ENCODE results near the gene RALBP1.
"Not testable (repeated sequence)": the region's sequence is repeated elsewhere in the genome, so short reads cannot be mapped to it uniquely, and the experiment has no call there.

Gene RALBP1

DNA sequence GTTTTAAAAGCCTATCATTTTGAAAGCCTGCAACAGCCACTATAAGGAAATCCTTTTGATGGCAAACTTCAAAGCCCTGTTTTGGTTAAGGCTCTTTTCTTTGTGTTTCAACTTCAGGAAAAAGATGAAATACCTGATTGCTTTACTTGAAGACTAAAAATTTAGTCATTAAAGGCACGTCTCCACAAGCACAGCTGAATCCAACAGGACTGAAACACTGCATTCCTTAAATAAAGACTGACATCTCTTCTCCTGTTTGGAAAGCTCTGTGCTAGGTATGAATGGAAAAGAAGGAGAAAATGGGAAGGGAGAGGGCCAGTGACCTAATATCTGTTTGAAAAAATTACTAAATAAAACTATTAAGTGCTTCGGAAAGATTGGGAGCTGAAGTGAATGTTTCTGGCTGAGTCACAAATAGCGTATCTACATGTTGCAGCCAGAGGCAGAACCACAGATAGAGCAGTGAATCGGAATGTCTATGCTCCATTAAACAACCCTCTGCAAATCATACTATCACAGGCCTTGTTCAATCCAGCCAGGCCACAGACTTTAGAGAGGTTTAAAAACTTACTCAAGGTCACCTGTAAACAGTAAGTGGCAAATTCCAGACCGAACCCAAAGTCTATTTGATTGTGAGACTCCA lies 21.1 kb upstream of the RALBP1 start:
- no peak for DNase-seq (ENCODE audit: low read depth in 2 of 3, low spot score in 2 of 3)

DNA sequence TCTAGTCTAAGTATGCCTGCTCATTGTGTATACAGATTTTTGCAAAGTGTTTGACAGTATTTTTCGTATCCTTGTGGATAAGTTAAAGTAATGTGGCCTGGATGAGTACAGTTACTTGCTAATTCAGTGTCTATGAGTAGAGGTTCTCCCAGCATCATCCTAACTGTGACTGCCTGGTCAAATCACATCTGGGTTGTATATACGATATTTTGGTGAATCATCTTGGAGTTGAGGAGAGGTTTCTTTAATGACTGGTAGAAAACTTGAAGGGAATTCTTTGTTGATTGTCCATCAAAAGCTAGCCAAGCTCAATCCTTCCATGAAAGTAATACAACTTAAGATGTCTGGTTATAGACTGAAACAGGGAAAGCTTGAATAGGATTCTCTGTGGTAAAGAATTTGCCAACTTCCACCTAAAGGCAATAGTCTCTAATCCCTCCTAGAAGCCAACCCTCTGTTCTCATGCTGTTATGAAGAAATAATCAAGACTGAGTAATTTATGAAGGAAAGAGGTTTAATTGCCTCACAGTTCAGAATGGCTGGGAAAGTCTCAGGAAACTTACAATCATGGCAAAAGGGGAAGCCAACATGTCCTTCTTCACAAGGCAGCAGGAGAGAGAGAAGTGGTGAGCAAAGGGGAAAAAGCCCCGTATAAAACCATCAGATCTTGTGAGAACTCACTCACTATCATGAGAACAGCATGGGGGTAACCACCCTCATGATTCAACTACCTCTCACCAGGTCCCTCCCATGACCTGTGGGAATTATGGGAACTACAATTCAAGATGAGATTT lies 19.4 kb upstream of the RALBP1 start:
- DNase-seq (ENCODE audit: low read depth in 2 of 3, low spot score in 2 of 3): no peak

DNA sequence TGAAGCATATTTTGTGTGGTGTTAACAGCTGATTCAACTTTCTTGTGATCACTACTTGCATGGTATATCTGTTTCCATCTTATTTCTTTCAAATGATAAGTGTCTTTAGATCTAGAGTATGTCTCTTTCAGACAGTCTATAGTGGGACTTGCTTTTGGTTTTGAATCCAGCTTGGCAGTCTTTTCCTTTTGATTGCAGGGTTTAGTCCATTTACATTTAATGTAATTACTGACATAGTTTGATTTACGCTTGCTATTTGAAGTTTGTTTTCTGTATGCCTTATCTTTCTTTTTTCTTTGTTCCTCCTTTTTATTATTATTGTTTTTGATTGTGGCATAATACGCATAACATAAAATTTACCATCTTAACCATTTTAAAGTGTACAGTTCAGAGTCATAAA lies 9.2 kb upstream of the RALBP1 start:
- DNase-seq (ENCODE audit: low read depth in 2 of 3, low spot score in 2 of 3): no peak

DNA sequence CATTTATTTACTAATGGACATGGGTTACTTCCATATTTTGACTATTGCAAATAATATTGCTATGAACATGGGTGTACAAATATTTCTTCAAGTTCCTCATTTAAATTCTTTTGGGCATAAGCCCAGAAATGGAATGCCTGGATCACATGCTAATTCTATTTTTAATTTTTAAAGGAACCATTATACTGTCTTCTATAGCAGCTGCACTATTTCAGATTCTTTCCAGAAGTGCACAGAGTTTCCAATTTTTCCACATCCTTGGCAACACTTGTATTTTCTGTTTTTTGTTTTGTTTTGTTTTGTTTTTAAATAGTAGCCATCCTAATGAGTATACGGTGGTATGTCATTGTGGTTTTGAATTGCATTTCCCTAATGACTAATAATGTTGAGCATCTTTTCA lies 8.5 kb upstream of the RALBP1 start:
- no peak for DNase-seq (ENCODE audit: low read depth in 2 of 3, low spot score in 2 of 3)

DNA sequence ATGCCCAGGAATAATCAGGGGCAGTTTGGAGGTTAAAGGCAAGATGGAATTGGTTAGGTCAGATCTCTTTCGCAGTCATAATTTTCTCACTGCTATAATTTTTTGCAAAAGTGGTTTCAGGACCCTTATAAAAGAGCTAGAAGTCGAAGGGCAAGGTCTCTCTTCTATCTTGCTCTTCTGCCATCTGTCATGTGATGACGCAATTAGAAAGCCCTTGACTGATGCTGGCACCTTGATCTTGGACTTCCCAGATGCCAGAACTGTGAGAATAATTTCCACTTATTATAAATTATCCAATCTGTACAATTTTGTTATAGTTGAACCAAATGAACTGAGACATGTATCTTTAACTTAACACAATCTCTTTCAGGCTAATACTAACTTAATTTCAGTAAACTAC lies 6.3 kb upstream of the RALBP1 start:
- DNase-seq (ENCODE audit: low read depth in 2 of 3, low spot score in 2 of 3): no peak

DNA sequence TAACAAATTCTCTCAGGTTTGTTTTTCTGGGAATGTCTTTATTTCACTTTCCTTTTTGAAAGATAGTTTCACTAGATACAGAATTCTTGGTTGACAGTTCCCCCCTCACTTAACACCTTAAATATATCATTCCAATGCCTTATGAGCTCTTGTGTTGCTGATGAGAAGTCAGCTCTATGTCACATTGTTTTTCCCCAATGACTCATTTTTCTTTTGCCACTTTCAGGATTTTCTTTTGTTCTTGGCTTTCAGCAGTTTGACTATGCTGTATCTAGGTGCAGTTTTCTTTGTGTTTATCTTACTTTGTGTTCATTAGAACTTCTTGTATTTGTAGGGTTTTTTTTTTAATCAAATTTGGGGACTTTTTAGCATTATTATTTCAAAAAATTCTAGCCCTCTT lies 5.6 kb upstream of the RALBP1 start:
- no peak for DNase-seq (ENCODE audit: low read depth in 2 of 3, low spot score in 2 of 3)

DNA sequence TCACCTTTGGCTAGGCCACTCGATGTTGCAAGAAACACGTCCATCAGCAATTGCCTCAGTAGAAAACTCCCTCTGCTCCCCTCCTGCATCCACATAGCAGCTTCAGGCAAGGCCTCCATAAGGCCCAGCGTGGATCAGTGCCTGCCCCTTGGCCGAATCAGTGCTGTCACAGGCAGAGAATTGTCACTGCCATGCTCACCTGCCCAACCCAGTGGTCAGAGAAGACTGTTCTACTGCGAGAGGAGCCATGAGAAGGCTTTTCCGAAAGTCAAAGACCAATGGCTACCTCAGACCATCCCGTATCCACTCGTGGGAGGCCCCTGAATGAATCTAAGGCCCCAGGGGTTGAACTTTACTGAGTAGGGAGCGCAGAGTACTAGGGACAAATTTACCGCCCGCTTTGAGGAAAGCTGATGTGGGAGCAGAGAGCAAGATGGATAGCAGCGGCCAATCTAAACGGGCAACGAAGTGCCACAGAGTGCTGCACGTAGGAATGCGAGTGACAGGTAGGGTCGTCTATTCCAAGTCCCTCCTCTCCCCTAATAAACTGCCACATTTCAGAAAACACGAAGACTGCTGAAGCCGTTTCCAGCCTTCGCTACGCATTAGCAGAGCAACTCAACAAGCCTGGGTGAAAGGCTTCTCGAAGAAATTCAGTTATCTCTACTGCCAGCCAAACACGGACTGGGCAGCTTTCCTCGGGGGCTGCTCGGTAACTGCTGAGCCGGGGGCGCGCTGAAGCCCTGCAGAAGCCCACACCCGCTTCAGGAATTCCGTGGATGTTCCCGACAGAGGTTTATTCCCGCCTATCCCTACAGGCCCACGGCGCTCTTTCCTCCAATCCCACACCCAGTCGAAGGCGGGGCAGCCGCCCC lies 968 bp upstream of the RALBP1 start:
- no peak for DNase-seq (ENCODE audit: low read depth in 2 of 3, low spot score in 2 of 3)

DNA sequence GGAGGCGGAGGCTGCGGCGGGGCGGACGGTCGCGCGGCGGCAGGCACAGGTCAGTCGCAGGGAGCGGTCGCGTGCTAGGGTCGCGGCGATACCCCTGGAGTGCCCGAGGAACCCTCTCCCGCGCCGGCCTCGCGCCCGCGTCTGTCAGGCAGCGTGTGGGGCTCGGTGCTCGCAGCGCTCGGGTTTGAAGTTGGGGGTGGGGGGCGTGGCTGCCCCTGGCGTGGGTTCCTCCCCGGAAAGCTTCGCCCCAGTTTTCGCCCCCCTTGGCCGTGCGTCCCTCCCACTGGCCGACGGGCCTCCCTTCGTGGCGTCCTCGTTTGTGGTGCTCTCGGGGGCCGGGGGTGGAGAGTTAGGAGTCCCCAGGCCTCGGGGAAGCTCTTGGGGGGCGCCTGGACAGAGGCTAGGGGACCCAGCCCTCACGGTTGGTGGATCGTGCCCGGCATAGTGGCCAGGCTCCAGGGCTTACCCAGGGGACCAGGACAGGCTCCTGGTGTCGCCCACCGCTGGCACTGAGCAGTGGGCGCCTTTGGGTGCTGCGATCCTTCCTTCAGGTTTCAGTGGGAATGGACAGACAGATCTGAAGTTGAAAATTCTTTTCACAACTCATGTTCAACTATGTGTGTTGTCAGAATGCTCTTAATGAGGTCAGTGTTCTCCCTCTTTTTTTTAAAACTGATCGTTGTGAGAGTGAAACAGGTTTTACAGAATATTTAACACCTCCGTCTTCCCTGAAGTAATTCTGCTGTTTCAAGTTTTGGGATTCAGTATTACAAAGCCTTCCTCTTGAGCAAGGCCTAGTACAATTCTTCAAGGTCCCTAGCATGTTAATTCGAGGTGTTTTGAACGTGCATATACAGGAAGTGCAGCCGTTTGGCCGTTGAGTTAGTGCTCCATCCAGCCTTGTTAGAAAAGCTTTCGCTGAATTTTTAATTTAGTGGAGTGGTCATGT lies 604 bp downstream of the RALBP1 start:
- DNase-seq (ENCODE audit: low read depth in 2 of 3, low spot score in 2 of 3): peak in 2 of 3 experiments; percentile 41 to 42

DNA sequence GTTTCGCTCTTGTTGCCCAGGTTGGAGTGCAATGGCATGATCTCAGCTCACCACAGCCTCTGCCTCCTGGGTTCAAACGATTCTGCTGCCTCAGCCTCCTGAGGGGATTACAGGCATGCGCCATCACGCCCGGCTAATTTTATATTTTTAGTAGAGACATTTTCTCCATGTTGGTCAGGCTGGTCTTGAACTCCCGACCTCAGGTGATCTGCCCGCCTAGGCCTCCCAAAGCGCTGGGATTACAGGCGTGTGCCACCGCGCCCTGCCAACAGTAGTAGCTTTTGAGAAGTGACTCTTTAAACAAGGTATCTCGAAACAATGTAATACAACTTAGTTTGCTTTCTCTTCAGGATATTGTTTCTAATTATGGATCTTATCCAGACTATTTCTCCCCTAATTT lies 1.6 kb downstream of the RALBP1 start:
- DNase-seq (ENCODE audit: low read depth in 2 of 3, low spot score in 2 of 3): not testable (repeated sequence)

DNA sequence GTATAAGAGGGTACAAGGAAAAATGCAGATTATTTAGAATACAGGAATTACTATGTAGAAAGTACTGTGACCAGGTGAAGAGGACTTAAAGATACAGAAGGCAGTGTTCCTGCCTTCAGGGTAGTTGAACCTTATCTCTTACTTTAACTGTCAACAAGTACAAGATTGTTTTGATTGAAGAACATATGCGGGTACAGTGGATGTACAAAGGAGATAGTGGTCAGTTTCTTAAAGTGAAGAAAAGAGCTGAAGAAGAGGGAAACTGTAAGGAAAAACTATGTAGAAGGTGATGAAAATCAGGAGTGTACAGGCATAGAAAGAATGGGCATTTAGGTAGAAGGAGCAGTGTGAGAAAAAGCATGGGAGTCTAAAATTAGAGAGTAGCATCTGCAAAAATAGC lies 2.2 kb downstream of the RALBP1 start:
- DNase-seq (ENCODE audit: low read depth in 2 of 3, low spot score in 2 of 3): no peak

DNA sequence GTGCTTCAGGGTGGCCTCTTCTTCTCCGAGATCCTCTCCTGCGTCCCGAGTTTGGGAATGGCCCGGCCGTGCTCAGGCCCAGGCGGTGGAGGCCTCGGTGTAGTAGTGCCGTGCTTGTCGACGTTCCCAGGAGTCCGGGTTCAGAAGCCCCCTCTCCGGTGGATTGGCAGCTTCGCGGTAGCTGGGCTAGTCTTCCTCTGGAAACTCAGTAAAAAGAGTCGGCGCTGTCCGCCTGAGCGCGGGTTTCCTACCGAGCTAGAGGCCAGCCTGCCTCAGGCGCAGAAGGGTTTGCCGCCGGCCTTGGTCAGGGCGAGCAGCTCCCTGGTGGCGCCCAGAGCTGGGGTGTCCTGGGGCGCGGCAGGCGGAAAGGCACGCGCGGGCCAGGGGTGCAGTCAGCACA lies 3.2 kb downstream of the RALBP1 start:
- DNase-seq (ENCODE audit: low read depth in 2 of 3, low spot score in 2 of 3): no peak

DNA sequence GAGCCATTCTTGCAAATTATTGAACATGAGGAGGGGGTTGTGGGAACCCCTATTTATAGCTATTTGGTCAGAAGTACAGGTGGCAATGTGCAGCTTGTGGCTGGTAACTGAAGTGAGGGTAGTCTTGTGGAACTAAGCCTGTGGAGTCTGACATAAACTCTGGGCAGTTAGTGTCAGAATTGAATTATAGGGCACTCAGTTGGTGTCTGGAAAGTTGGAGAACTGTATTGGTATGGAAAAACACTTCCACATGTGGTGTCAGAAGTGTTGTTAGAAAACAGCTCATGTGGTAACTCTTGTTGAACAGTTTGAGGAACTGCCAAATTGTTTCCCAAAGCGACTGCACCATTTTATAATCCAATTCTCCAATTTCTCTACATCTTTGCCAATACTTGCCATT lies 7.5 kb downstream of the RALBP1 start:
- no peak for DNase-seq (ENCODE audit: low read depth in 2 of 3, low spot score in 2 of 3)

DNA sequence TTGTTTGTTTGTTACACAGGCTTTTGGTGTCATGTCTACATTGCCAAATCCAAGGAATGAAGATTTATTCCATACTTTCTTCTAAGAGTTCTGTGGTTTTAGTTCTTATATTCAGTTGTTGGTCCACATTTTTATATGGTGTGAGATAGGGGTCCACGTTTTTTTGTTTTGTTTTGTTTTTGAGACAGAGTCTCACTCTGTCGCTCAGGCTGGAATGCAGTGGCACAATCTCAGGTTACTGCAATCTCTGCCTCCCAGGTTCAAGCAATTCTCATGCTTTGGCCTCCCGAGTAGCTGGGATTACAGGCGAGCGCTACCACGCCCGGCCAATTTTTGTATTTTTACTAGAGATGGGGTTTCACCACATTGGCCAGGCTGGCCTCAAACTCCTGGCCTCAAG lies 8.2 kb downstream of the RALBP1 start:
- no peak for DNase-seq (ENCODE audit: low read depth in 2 of 3, low spot score in 2 of 3)

DNA sequence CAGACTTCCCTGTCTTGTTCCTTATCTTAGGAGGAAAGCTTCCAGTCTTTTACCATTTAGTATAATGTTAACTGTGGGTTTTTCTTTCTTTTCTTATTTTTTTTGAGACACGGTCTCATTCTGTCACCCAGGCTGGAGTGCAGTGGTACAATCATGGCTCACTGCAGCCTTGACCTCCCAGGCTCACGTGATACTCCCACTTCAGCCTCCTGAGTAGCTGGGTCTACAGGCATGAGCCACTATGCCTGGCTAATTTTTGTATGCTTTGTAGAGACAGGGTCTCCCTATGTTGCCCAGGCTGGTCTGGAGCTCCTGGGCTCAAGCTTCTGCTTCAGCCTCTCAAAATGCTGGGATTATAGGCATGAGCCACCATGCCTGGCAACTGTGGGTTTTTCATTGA lies 9.5 kb downstream of the RALBP1 start:
- not testable (repeated sequence) for DNase-seq (ENCODE audit: low read depth in 2 of 3, low spot score in 2 of 3)

DNA sequence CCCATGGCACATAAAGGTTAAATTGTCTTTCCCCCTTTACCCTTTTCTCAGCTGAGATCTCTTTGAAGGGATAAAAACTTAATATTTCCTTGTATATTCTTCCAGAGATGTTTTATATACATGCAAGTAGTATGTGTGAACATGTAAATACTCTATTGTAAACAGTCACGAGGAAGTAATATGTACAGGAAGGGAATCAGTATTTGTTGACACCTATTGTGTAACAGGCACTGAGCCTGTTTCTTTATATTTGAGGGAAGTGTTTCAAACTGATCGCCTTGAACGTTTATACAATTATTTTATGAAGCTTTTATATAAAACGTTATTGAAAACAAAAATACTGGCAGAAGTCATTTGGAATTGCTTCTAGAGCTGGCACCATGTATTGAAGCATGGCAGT lies 13.2 kb downstream of the RALBP1 start:
- DNase-seq (ENCODE audit: low read depth in 2 of 3, low spot score in 2 of 3): no peak

DNA sequence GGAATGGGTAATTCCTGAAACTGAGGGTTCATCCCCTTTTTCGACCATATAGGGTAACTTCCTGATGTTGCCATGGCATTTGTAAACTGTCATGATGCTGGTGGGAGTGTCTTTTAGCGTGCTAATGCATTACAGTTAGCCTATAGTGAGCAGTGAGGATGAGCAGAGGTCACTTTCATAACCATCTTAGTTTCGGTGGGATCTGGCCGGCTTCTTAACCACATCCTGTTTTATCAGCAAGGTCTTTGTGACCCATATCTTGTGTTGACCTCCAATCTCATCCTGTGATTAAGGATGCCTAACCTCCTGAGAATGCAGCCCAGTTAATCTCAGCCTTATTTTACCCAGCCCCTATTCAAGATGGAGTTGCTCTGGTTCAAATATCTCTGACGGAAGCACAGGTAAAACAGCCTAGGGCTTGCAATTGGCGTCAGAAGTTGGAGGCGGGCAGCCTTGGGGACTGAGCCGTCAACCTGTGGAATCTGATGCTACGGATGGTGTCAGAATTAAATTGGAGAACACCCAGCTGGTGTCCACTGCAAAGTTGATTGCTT lies 19.5 kb downstream of the RALBP1 start:
- no peak for DNase-seq (ENCODE audit: low read depth in 2 of 3, low spot score in 2 of 3)

DNA sequence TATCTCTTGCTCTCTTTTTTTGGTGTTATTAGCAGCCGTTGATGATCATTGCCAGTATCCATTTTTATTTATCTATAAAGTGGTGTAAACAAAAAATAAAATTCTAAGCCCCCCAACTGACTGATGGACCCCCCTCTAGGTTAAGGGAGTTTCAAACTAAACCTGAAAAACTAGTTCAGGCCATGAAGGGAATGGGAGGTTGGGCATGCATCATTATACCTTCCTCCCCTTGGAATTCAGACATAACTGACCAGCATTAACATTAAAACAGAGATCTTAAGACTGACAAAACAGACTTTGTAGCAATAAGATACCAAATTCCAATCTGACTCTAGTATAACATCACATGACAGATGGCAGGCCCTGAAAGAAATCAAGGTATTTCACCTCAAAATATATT lies 20.2 kb downstream of the RALBP1 start:
- DNase-seq (ENCODE audit: low read depth in 2 of 3, low spot score in 2 of 3): no peak

DNA sequence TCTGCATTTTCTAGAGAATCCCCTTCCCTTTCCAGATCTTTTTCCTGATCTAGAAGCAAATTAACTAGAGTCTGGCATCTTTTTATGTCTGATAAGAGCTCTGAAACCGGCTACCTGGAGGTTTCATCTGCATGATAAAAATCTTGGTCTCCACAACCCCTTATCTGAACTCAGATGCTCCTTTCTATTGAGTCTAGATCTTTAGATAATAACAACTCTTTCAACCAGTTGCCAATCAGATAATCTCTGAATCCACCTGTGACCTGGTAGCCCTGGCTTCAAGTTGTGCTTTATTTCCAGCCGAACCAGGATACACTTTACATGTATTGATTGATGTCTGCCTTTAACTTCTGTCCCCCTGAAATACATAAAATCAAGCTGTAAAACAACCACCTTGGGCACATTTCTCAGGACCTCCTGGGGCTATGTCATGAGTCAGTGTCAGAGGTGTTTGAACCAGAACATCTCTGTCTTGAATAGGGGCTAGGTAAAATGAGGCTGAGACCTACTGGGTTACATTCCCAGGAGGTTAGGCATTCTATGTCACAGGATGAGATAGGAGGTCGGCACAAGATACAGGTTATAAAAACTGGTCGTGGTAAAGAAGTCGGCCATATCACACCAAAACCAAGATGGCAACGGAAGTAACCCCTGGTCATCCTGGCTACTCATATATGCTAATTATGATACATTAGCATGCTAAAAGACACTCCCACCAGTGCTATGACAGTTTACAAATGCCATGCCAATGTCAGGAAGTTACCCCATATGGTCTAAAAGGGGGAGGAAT lies 20.8 kb downstream of the RALBP1 start:
- no peak for DNase-seq (ENCODE audit: low read depth in 2 of 3, low spot score in 2 of 3)

DNA sequence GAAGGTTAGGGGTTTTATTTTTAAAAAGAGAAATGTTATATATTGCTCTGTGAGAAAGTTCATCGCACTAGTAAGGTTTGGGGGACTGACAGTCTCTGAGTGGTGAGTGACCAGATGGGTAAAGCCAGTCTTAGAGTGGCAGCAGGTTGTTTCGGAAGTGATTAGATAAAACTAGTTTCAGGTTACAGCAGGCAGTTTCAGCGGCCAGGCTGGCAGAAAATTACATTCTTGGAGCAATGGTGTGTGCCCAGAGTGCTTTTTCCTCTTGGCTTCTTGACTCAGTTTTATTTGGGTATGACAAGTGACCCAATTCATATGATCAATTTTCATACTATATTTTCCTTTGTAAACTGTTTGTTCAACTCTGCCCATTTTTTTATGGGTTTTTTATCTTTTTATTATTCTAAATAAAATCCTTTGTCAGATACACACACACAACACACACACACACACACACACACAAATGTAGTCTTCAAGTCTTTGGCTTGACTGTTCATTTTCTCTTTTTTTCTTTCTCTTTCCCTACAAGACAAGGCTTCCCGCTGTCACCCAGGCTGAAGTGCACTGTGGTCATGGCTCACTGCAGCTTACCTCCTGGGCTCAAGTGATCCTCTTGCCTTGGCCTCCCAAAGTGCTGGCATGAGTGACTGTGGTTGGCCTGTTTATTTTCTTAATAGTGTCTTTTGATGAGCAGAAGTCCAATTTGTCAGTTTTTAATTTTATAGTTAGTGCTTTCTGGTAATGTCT lies 30.9 kb downstream of the RALBP1 start:
- no peak for DNase-seq (ENCODE audit: low read depth in 2 of 3, low spot score in 2 of 3)

All from activated CD8-positive, alpha-beta memory T cell treated with anti-CD3 and anti-CD28 coated beads for 48 hours (primary cell).